Activated T-cell treated with anti-CD3 and anti-CD28 coated beads for 4 hours (primary cell): ENCODE measurements around the gene MSRB1.

ENCODE experiments used
- DNase-seq: peaks from one replicate; pipeline ENCODE4 v3.0.0-alpha.2; 2020

Gene MSRB1

GRCh38 chr16:1895949-1896675 lies 46.9 kb downstream of the MSRB1 start:
- no peak for DNase-seq

- no peak for DNase-seq
These were observed 47.9 kb downstream of the MSRB1 start for GRCh38 chr16:1895068-1895467.

GRCh38 chr16:1890708-1891050 lies 52.3 kb downstream of the MSRB1 start:
- DNase-seq, result no peak

GRCh38 chr16:1890024-1890707 lies 52.8 kb downstream of the MSRB1 start:
- DNase-seq, result no peak
